HepG2 (cell line): Measurements from ENCODE around the gene ZNF227.

Source experiments
- CTCF ChIP-seq: sonication (generic); formaldehyde crosslinking; IDR thresholded peaks from 2 replicates; pipeline ENCODE4 v1.5.0; 2020; ENCODE audit warnings: mild to moderate bottlenecking, missing genetic modification reagents, moderate library complexity
- GZF1 ChIP-seq: sonication (generic); formaldehyde crosslinking; IDR thresholded peaks from 2 replicates; pipeline ENCODE4 v1.5.1; 2020; ENCODE audit warnings: mild to moderate bottlenecking, missing genetic modification reagents
- ZBTB4 ChIP-seq: sonication (generic); formaldehyde crosslinking; IDR thresholded peaks from 2 replicates; pipeline ENCODE4 v1.4.0; 2020; ENCODE audit warnings: missing genetic modification reagents, mild to moderate bottlenecking, borderline replicate concordance
- ZFP36 ChIP-seq: fragments of 150-350 bp; IDR thresholded peaks from 2 replicates; pipeline ENCODE4 v1.6.1; 2018; ENCODE audit warnings: borderline replicate concordance, low read length, low read depth; ENCODE audit not compliant: partially characterized antibody
- ZFX ChIP-seq: sonication (generic); formaldehyde crosslinking; IDR thresholded peaks from 2 replicates; pipeline ENCODE4 v1.4.0; 2020; ENCODE audit warnings: mild to moderate bottlenecking, low read depth, missing genetic modification reagents, moderate library complexity
- ZNF274 ChIP-seq: sonication (generic); formaldehyde crosslinking; IDR thresholded peaks from 2 replicates; pipeline ENCODE4 v1.5.1; 2020; ENCODE audit warnings: mild to moderate bottlenecking, missing genetic modification reagents

GRCh38 chr19:44277331-44277730, 65.0 kb downstream of the ZNF227 start:
- no peak for TF ChIP-seq ZFP36
- TF ChIP-seq ZFX (CRISPR knock-in tag), result no peak
- TF ChIP-seq CTCF (CRISPR knock-in tag), result no peak
- no peak for TF ChIP-seq GZF1 (CRISPR knock-in tag)
- no peak for TF ChIP-seq ZNF274 (CRISPR knock-in tag)
- no peak for TF ChIP-seq ZBTB4 (CRISPR knock-in tag)
